ENCODE results near the gene SGMS1. TPM values are rescaled to one million over a fixed set of nuclear protein-coding genes. Genes with fewer than 3 reads are reported as not detected.

The SGMS1 gene
- polyA plus RNA-seq, 1 of the 3 experiments (the other 2 are of a cell fraction): 6.3 TPM

- H3K36me3 ChIP-seq (replicated peaks in 1 of 2; ENCODE audit: control insufficient read depth in 1 of 2, insufficient read depth in 2 of 2, low read length in 1 of 2): no peaks in the 10 kb centered on the region
- H3K79me2 ChIP-seq (ENCODE audit: insufficient read depth): no peaks in the 10 kb centered on the region
- no peaks in the 10 kb centered on the region for H3K9me3 ChIP-seq
- no peak overlapping the region for H2AFZ ChIP-seq (ENCODE audit: low read depth)
- WGBS (ENCODE audit: low lambda C conversion rate): 29% methylated on average over 5 of the region's 5 CpGs
- H3K4me2 ChIP-seq: no peak overlapping the region
- no peaks in the 10 kb centered on the region for H3K4me1 ChIP-seq (ENCODE audit: control insufficient read depth in 1 of 2, insufficient read depth in 2 of 2, low read depth in 1 of 2, low read length in 1 of 2)
- no peaks in the 10 kb centered on the region for H4K20me1 ChIP-seq (ENCODE audit: insufficient read depth)
- H3F3A ChIP-seq (replicated peaks; ENCODE audit: insufficient read depth): no peaks in the 10 kb centered on the region
- no peak overlapping the region for H3K9ac ChIP-seq
- no peaks in the 10 kb centered on the region for H3K9me2 ChIP-seq
- ChIA-PET POLR2A (no interaction called here), CTCF (no interaction called here)
- no peak overlapping the region for H3K4me3 ChIP-seq (ENCODE audit: low read depth in 2 of 2, low read length in 1 of 2)
- TF ChIP-seq EZH2phosphoT487 (IDR thresholded peaks at IDR 0.05; ENCODE audit: borderline replicate concordance, low read depth) (no peak), FOXM1 (IDR thresholded peaks at IDR 0.05; ENCODE audit: low read depth) (no peak), FOSL2 (IDR thresholded peaks at IDR 0.05; ENCODE audit: borderline replicate concordance, low read depth) (no peak), IRF3 (IDR thresholded peaks at IDR 0.05; ENCODE audit: low read depth, low read length) (no peak), NRF1 (IDR thresholded peaks at IDR 0.05; ENCODE audit: low read depth, low read length) (no peak), NFIC (IDR thresholded peaks at IDR 0.05; ENCODE audit: borderline replicate concordance) (no peak)
- TF ChIP-seq, protein P1, sequence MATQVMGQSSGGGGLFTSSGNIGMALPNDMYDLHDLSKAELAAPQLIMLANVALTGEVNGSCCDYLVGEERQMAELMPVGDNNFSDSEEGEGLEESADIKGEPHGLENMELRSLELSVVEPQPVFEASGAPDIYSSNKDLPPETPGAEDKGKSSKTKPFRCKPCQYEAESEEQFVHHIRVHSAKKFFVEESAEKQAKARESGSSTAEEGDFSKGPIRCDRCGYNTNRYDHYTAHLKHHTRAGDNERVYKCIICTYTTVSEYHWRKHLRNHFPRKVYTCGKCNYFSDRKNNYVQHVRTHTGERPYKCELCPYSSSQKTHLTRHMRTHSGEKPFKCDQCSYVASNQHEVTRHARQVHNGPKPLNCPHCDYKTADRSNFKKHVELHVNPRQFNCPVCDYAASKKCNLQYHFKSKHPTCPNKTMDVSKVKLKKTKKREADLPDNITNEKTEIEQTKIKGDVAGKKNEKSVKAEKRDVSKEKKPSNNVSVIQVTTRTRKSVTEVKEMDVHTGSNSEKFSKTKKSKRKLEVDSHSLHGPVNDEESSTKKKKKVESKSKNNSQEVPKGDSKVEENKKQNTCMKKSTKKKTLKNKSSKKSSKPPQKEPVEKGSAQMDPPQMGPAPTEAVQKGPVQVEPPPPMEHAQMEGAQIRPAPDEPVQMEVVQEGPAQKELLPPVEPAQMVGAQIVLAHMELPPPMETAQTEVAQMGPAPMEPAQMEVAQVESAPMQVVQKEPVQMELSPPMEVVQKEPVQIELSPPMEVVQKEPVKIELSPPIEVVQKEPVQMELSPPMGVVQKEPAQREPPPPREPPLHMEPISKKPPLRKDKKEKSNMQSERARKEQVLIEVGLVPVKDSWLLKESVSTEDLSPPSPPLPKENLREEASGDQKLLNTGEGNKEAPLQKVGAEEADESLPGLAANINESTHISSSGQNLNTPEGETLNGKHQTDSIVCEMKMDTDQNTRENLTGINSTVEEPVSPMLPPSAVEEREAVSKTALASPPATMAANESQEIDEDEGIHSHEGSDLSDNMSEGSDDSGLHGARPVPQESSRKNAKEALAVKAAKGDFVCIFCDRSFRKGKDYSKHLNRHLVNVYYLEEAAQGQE (IDR thresholded peaks at IDR 0.05; ENCODE audit: low read depth, low read length): no peak
- no peaks in the 10 kb centered on the region for H3K27me3 ChIP-seq (ENCODE audit: insufficient read depth)
- DNase-seq: no peak
- no peak overlapping the region for H3K27ac ChIP-seq (ENCODE audit: low read depth in 2 of 2, low read length in 1 of 2)
Measured at GRCh38 chr10:50279489-50279888, 344.3 kb downstream of the SGMS1 start.

DNA sequence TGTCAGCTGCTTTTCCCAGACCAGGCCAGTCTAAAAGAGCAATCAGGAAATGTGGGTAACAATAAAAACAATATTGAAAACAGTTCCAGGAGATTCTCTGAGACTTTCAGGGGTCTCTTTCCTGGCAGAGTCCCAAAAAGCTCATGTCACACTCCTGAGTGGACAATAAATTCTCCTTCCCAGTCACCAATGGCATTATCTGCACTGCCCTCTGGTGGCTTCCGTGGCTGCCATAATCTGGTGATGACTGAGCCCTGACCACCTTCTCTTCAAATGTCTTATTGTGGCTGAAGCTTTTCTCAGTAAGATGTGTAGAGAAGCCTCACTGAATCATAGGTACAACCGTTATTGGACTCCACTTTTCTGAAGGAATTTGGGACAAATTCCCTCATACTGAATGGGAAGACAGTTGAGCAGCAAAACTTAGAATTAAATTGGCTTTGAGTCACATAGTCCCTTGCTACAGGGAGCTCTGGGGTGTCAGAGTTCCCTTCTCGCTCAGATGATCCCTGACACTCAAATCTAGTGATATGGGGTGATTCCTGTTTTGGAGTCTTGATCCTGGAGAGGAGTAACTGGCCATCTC lies 348.0 kb downstream of the SGMS1 start:
- Histone ChIP-seq H3K4me1 (ENCODE audit: control insufficient read depth in 1 of 2, insufficient read depth in 2 of 2, low read depth in 1 of 2, low read length in 1 of 2) (no peaks in the 10 kb centered on the region), H3K4me3 (ENCODE audit: low read depth in 2 of 2, low read length in 1 of 2) (no peak overlapping the region), H3K27me3 (ENCODE audit: insufficient read depth) (no peaks in the 10 kb centered on the region), H3K9me2 (no peaks in the 10 kb centered on the region), H3K9me3 (no peaks in the 10 kb centered on the region), H4K20me1 (ENCODE audit: insufficient read depth) (no peaks in the 10 kb centered on the region), H3K9ac (no peak overlapping the region), H3K27ac (ENCODE audit: low read depth in 2 of 2, low read length in 1 of 2) (no peak overlapping the region), H3K79me2 (ENCODE audit: insufficient read depth) (no peaks in the 10 kb centered on the region), H3F3A (replicated peaks; ENCODE audit: insufficient read depth) (no peaks in the 10 kb centered on the region), H2AFZ (ENCODE audit: low read depth) (no peak overlapping the region), H3K36me3 (replicated peaks in 1 of 2; ENCODE audit: control insufficient read depth in 1 of 2, insufficient read depth in 2 of 2, low read length in 1 of 2) (no peaks in the 10 kb centered on the region), H3K4me2 (no peak overlapping the region)
- TF ChIP-seq RAD21 (IDR thresholded peaks at IDR 0.05; ENCODE audit: low read length): peak; percentile 39; the same call in 1 of the 2 replicates
- 0 out of 2 replicates have a peak, but pooled peaks have one; percentile 11 for TF ChIP-seq SMC3 (IDR thresholded peaks at IDR 0.05; ENCODE audit: low read depth, low read length)
- TF ChIP-seq RCOR1 (IDR thresholded peaks at IDR 0.05; ENCODE audit: low read length): no peak
- TF ChIP-seq FOSL2 (IDR thresholded peaks at IDR 0.05; ENCODE audit: borderline replicate concordance, low read depth): no peak
- TF ChIP-seq, protein P2, sequence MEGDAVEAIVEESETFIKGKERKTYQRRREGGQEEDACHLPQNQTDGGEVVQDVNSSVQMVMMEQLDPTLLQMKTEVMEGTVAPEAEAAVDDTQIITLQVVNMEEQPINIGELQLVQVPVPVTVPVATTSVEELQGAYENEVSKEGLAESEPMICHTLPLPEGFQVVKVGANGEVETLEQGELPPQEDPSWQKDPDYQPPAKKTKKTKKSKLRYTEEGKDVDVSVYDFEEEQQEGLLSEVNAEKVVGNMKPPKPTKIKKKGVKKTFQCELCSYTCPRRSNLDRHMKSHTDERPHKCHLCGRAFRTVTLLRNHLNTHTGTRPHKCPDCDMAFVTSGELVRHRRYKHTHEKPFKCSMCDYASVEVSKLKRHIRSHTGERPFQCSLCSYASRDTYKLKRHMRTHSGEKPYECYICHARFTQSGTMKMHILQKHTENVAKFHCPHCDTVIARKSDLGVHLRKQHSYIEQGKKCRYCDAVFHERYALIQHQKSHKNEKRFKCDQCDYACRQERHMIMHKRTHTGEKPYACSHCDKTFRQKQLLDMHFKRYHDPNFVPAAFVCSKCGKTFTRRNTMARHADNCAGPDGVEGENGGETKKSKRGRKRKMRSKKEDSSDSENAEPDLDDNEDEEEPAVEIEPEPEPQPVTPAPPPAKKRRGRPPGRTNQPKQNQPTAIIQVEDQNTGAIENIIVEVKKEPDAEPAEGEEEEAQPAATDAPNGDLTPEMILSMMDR (IDR thresholded peaks at IDR 0.05): peak; percentile 64
- peak; percentile 5 for DNase-seq
- POLR2A ChIA-PET: no interaction called here
- 5% methylated on average over 3 of the region's 3 CpGs for WGBS (ENCODE audit: low lambda C conversion rate)
- CTCF ChIA-PET: interaction anchor here (0.7 to 2.7 kb wide), 9 partner anchors 9 to 286 kb away, joined by 3 to 11 read pairs (median 3); no protein-coding TSS in a partner anchor
